ENCODE data around the gene SLC6A6.

SLC6A6 gene

GRCh38 chr3:14402304-14402811 lies at the start of gene SLC6A6:
Gene SLC6A6 (plus strand): TSS chr3:14402606. CDS start chr3:14443635, 41,029 bp downstream.
- Histone ChIP-seq H3K36me3 (ENCODE audit: control insufficient read depth, insufficient read depth, low read length) (no peaks in the 10 kb centered on the region), H3K4me3 (replicated peaks; ENCODE audit: low read depth, low read length) (peak within 1 kb of the TSS; percentile 89), H3K27me3 (replicated peaks; ENCODE audit: control insufficient read depth, insufficient read depth, low read length) (no peaks in the 10 kb centered on the region)
- peak; percentile 96 for DNase-seq (ENCODE audit: extremely low read depth, insufficient read length)
- TF ChIP-seq CTCF (IDR thresholded peaks at IDR 0.05; ENCODE audit: insufficient read depth, low read length, poor library complexity, severe bottlenecking), result peak; percentile 51

- no peak overlapping the region for H3K4me3 ChIP-seq (replicated peaks; ENCODE audit: low read depth, low read length)
- TF ChIP-seq CTCF (IDR thresholded peaks at IDR 0.05; ENCODE audit: insufficient read depth, low read length, poor library complexity, severe bottlenecking), result no peak
- H3K27me3 ChIP-seq (replicated peaks; ENCODE audit: control insufficient read depth, insufficient read depth, low read length), result no peaks in the 10 kb centered on the region
- no peaks in the 10 kb centered on the region for H3K36me3 ChIP-seq (ENCODE audit: control insufficient read depth, insufficient read depth, low read length)
- no peak for DNase-seq (ENCODE audit: extremely low read depth, insufficient read length)
Observed at GRCh38 chr3:14353502-14353901, 48.9 kb upstream of the SLC6A6 start.

DNA sequence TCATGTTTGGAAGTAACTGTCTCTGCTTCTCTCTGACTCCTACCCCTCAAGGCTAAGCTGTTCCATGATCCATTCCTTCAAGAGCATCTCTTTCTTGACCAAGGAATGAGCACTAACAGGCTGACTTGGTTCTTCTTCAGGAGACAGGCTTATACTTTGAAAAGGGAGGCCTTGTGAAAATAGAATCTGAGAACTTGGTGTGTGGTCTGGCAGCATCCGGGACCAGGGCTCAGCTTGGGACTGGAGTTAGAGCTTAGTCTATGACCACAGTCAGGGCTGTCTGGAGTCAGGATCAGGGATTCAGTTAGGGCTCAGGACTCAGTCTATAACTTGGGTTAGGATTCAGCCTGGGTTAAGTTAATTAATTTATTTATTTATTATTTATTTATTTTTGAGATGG lies 44.9 kb upstream of the SLC6A6 start:
- no peak for TF ChIP-seq CTCF (IDR thresholded peaks at IDR 0.05; ENCODE audit: insufficient read depth, low read length, poor library complexity, severe bottlenecking)
- no peak overlapping the region for H3K4me3 ChIP-seq (replicated peaks; ENCODE audit: low read depth, low read length)
- no peaks in the 10 kb centered on the region for H3K27me3 ChIP-seq (replicated peaks; ENCODE audit: control insufficient read depth, insufficient read depth, low read length)
- H3K36me3 ChIP-seq (ENCODE audit: control insufficient read depth, insufficient read depth, low read length), result no peaks in the 10 kb centered on the region
- no peak for DNase-seq (ENCODE audit: extremely low read depth, insufficient read length)

DNA sequence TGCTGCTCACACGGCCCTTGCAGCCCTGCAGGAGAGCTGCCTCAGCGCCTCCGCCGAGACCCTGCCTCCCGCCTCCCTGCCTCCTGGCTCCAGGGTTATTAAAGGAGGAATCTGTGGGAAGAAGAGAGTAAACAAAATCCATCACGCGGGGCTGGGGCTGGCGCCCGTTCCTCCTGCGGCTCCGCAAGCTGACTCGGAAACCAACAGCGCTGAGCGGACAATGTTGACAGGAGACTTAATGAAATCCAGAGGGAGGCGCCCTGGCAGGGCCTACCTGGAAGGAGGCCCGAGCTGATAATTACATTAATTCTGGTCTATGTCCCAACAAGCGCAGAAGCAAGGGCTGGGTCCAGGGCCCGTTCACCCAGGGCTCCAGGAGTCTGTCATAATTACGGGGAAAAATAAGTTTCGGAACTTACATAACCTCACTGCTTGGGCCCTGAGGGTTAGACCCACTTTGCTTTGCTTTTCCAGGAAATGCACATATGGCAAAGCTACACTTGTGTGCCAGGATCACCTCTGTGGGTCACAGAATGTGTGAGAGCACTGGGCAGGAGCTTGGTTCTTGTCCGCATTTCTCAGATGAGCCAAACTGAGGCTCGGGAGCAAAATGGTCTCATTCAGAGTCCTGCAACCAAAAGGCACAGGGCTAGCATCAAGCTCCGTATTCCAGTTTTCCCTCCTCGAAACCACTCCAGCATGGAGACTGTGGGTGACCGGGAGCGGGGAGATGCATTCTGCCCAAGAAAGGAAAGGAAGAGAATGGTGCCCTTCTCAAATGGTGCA lies 43.8 kb upstream of the SLC6A6 start:
- no peak overlapping the region for H3K4me3 ChIP-seq (replicated peaks; ENCODE audit: low read depth, low read length)
- no peak for TF ChIP-seq CTCF (IDR thresholded peaks at IDR 0.05; ENCODE audit: insufficient read depth, low read length, poor library complexity, severe bottlenecking)
- H3K36me3 ChIP-seq (ENCODE audit: control insufficient read depth, insufficient read depth, low read length), result no peaks in the 10 kb centered on the region
- DNase-seq (ENCODE audit: extremely low read depth, insufficient read length), result no peak
- no peaks in the 10 kb centered on the region for H3K27me3 ChIP-seq (replicated peaks; ENCODE audit: control insufficient read depth, insufficient read depth, low read length)

DNA sequence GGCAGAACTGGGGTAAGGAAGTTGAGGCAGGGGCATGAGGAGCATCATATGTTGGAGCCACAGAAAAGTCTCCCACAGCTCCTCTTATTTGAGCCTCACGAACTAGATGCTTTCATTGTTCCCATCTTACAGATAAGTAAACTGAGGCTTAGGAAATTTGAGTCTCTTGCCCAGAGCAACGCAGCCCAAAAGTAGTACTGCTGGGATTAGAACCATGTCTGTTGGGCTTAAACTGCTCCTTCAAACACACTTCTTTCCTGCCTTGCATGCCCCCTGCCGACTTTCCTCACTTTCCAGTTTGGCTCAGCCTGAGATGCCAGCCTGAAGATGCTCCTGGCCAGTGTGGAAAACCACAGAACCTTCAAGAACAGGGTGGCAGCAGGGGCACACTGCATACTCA lies 43.1 kb upstream of the SLC6A6 start:
- Histone ChIP-seq H3K4me3 (replicated peaks; ENCODE audit: low read depth, low read length) (no peak overlapping the region), H3K27me3 (replicated peaks; ENCODE audit: control insufficient read depth, insufficient read depth, low read length) (no peaks in the 10 kb centered on the region), H3K36me3 (ENCODE audit: control insufficient read depth, insufficient read depth, low read length) (no peaks in the 10 kb centered on the region)
- no peak for TF ChIP-seq CTCF (IDR thresholded peaks at IDR 0.05; ENCODE audit: insufficient read depth, low read length, poor library complexity, severe bottlenecking)
- DNase-seq (ENCODE audit: extremely low read depth, insufficient read length), result no peak

All from GM06990 (cell line).